Panc1 (cell line): ENCODE measurements around the gene ABCC4.

Experiments used
- CTCF ChIP-seq: fragments of 450-650 bp; IDR thresholded peaks from 2 replicates; pipeline ENCODE4 v1.5.1; 2017; ENCODE audit warnings: mild to moderate bottlenecking
- SIN3A ChIP-seq: IDR thresholded peaks from 2 replicates; pipeline ENCODE4 v1.6.1; 2012; ENCODE audit warnings: low read depth, mild to moderate bottlenecking, low read length, moderate library complexity, borderline replicate concordance; ENCODE audit not compliant: insufficient read depth

GRCh38 chr13:95248953-95249352, 52.3 kb downstream of the ABCC4 start:
- TF ChIP-seq CTCF (no peak), SIN3A (no peak)
